SK-N-SH (cell line): ENCODE data around the gene SEC23A. TPM values are rescaled to one million over a fixed set of nuclear protein-coding genes. Genes with fewer than 3 reads are reported as not detected.

Experiments
- CTCF ChIA-PET: fragments of 300-600, 350-600 bp; formaldehyde crosslinking; extraction: SDS; loops from one replicate; lab custom pipeline; 2021; lab: Yijun Ruan, JAX
- POLR2A ChIA-PET: fragments of 350-600 bp; sonication (Branson Sonifier 250); formaldehyde crosslinking; extraction: SDS; loops from one replicate; lab custom pipeline; 2020; ENCODE audit warnings: antibody characterized with exemption, inconsistent platforms; lab: Yijun Ruan, JAX
- DNase-seq: peaks from one replicate; pipeline ENCODE4 v3.0.0; 2012
- H2AFZ ChIP-seq: fragments of 200-600 bp; sonication (generic); 2 replicates; pipeline ENCODE4 v1.8.1; 2016; ENCODE audit warnings: antibody characterized with exemption, mild to moderate bottlenecking, low read depth
- H3F3A ChIP-seq: fragments of 200-600 bp; sonication (generic); replicated peaks from 2 replicates; pipeline ENCODE3; 2016; ENCODE audit warnings: antibody characterized with exemption, mild to moderate bottlenecking; ENCODE audit not compliant: insufficient read depth
- H3K27ac ChIP-seq, 2 experiments: fragments of 200-500 bp in 1 of 2; fragments of 200-600 bp in 1 of 2; sonication (Bioruptor generic) in 1 of 2; sonication (generic), shearing (Covaris generic) in 1 of 2; 2 replicates each; pipeline versions ENCODE4 v1.5.1 to v1.6.1; 2014 to 2016; ENCODE audit warnings: low read depth in 2 of 2, inconsistent platforms in 1 of 2, low read length in 1 of 2, mild to moderate bottlenecking in 1 of 2, mixed read lengths in 1 of 2
- H3K27me3 ChIP-seq: fragments of 200-600 bp; sonication (generic), shearing (Covaris generic); 2 replicates; pipeline ENCODE4 v1.6.1; 2016; ENCODE audit warnings: mixed run types; ENCODE audit not compliant: insufficient read depth
- H3K36me3 ChIP-seq, 2 experiments: fragments of 200-500 bp in 1 of 2; fragments of 200-600 bp in 1 of 2; sonication (Bioruptor generic) in 1 of 2; sonication (generic) in 1 of 2; replicated peaks in 1 of 2; 2 replicates each; pipeline versions ENCODE3 to v1.5.1; 2014 to 2016; ENCODE audit warnings: low read length in 1 of 2, mild to moderate bottlenecking in 1 of 2; ENCODE audit not compliant: insufficient read depth in 2 of 2, control insufficient read depth in 1 of 2
- H3K4me1 ChIP-seq, 2 experiments: fragments of 200-500 bp in 1 of 2; fragments of 200-600 bp in 1 of 2; sonication (Bioruptor generic) in 1 of 2; sonication (generic), shearing (Covaris generic) in 1 of 2; 2 replicates each; pipeline versions ENCODE4 v1.5.1 to v1.6.1; 2014 to 2016; ENCODE audit warnings: low read depth in 1 of 2, low read length in 1 of 2, mixed run types in 1 of 2; ENCODE audit not compliant: insufficient read depth in 2 of 2, control insufficient read depth in 1 of 2
- H3K4me2 ChIP-seq: fragments of 200-600 bp; sonication (generic), shearing (Covaris generic); 2 replicates; pipeline ENCODE4 v1.6.1; 2017; ENCODE audit warnings: mixed run types
- H3K4me3 ChIP-seq, 2 experiments: fragments of 200-500 bp in 1 of 2; fragments of 200-600 bp in 1 of 2; sonication (Bioruptor generic) in 1 of 2; sonication (generic), shearing (Covaris generic) in 1 of 2; 2 replicates each; pipeline versions ENCODE4 v1.5.1 to v1.8.1; 2014 to 2016; ENCODE audit warnings: low read depth in 2 of 2, inconsistent platforms in 1 of 2, low read length in 1 of 2, mild to moderate bottlenecking in 1 of 2, mixed read lengths in 1 of 2, moderate library complexity in 1 of 2
- H3K79me2 ChIP-seq: fragments of 200-600 bp; sonication (generic); 2 replicates; pipeline ENCODE4 v1.8.1; 2017; ENCODE audit warnings: mild to moderate bottlenecking; ENCODE audit not compliant: insufficient read depth
- H3K9ac ChIP-seq: fragments of 200-600 bp; sonication (generic); 2 replicates; pipeline ENCODE4 v1.6.1; 2017; ENCODE audit warnings: mixed run types
- H3K9me2 ChIP-seq: fragments of 200-600 bp; sonication (generic); 2 replicates; pipeline ENCODE4 v1.6.1; 2017; ENCODE audit warnings: mixed run types
- H3K9me3 ChIP-seq: fragments of 200-600 bp; sonication (generic); 2 replicates; pipeline ENCODE4 v1.6.1; 2017; ENCODE audit warnings: mixed run types, mild to moderate bottlenecking, moderate library complexity
- H4K20me1 ChIP-seq: fragments of 200-600 bp; sonication (generic); 2 replicates; pipeline ENCODE4 v1.6.1; 2017; ENCODE audit warnings: mild to moderate bottlenecking, mixed run types; ENCODE audit not compliant: insufficient read depth
- EP300 ChIP-seq, 2 experiments: IDR thresholded peaks; 2 replicates each; pipeline versions ENCODE4 v1.4.0 to v1.6.1; 2012; ENCODE audit warnings: borderline replicate concordance in 1 of 2, low read depth in 1 of 2, low read length in 1 of 2
- FOXM1 ChIP-seq: IDR thresholded peaks from 2 replicates; pipeline ENCODE4 v1.4.0; 2012; ENCODE audit warnings: low read depth, mild to moderate bottlenecking
- IRF3 ChIP-seq: fragments of 150-350 bp; IDR thresholded peaks from 2 replicates; pipeline ENCODE4 v1.6.1; 2016; ENCODE audit warnings: mild to moderate bottlenecking, low read depth, low read length
- MEF2A ChIP-seq: IDR thresholded peaks from 2 replicates; pipeline ENCODE4 v1.4.0; 2012; ENCODE audit warnings: low read depth, borderline replicate concordance
- MXI1 ChIP-seq: IDR thresholded peaks from 2 replicates; pipeline ENCODE4 v1.6.1; 2012; ENCODE audit warnings: mild to moderate bottlenecking, low read depth, low read length, improper control_type of control experiment
- NRF1 ChIP-seq: IDR thresholded peaks from 2 replicates; pipeline ENCODE4 v1.6.1; 2012; ENCODE audit warnings: low read depth, mild to moderate bottlenecking, low read length
- PBX3 ChIP-seq: IDR thresholded peaks from 2 replicates; pipeline ENCODE4; 2012
- RAD21 ChIP-seq: IDR thresholded peaks from 2 replicates; pipeline ENCODE4 v1.6.1; 2012; ENCODE audit warnings: mild to moderate bottlenecking, low read length
- REST ChIP-seq: IDR thresholded peaks from 2 replicates; pipeline ENCODE4 v1.6.1; 2012; ENCODE audit warnings: mild to moderate bottlenecking, low read depth, low read length, moderate library complexity
- RXRA ChIP-seq: IDR thresholded peaks from 2 replicates; pipeline ENCODE4 v1.4.0; 2012; ENCODE audit warnings: low read depth, mild to moderate bottlenecking, borderline replicate concordance
- SMC3 ChIP-seq: IDR thresholded peaks from 2 replicates; pipeline ENCODE4 v1.6.1; 2012; ENCODE audit warnings: low read depth, low read length, improper control_type of control experiment
- TAF1 ChIP-seq: IDR thresholded peaks from 2 replicates; pipeline ENCODE4 v1.6.1; 2012; ENCODE audit warnings: low read depth, mild to moderate bottlenecking, low read length, moderate library complexity, borderline replicate concordance
- TEAD4 ChIP-seq: IDR thresholded peaks from 2 replicates; pipeline ENCODE4 v1.4.0; 2012; ENCODE audit warnings: mild to moderate bottlenecking, borderline replicate concordance; ENCODE audit not compliant: insufficient read depth
- USF1 ChIP-seq: IDR thresholded peaks from 2 replicates; pipeline ENCODE4 v1.4.0; 2012; ENCODE audit warnings: low read depth, borderline replicate concordance
- USF2 ChIP-seq: fragments of 150-350 bp; IDR thresholded peaks from 2 replicates; pipeline ENCODE4 v1.6.1; 2017; ENCODE audit warnings: antibody characterized with exemption, low read length, low read depth, borderline replicate concordance
- WGBS: methylation state at CpG from one replicate; pipeline ENCODE4 v1.1.6; 2017; ENCODE audit warnings: low lambda C conversion rate; 5-methylcytosine and 5-hydroxymethylcytosine counted together
- polyA plus RNA-seq, 3 experiments: library from polyadenylated mRNA; depleted of rRNA; stranded (reverse); fragments of >200 nt; gene quantifications; 2 replicates each; pipeline ENCODE4 v1.2.3, GENCODE V29; 2012

The SEC23A gene
- polyA plus RNA-seq, 1 of the 3 experiments (the other 2 are of a cell fraction), result 30.0 TPM

GRCh38 chr14:39025810-39026627 is 77.0 kb downstream of the SEC23A start:
- H3K36me3 ChIP-seq, result peaks cover 0 to 8% of the 10 kb centered on the region in 2 experiments
- CTCF ChIA-PET, result interaction anchor here (2.5 kb wide), 1 partner anchor 11 kb away, joined by 8 read pairs; no protein-coding TSS in a partner anchor
- no peaks in the 10 kb centered on the region for H3K4me1 ChIP-seq
- H3K4me2 ChIP-seq, result no peak overlapping the region
- H3F3A ChIP-seq, result no peaks in the 10 kb centered on the region
- POLR2A ChIA-PET, result no interaction called here
- TF ChIP-seq USF2, result no peak
- TF ChIP-seq NRF1, result no peak
- no peak for TF ChIP-seq FOXM1
- TF ChIP-seq IRF3, result no peak
- TF ChIP-seq RAD21, result no peak
- TF ChIP-seq RXRA, result no peak
- TF ChIP-seq PBX3, result no peak
- H3K9ac ChIP-seq, result no peak overlapping the region
- no peaks in the 10 kb centered on the region for H3K27me3 ChIP-seq
- no peaks in the 10 kb centered on the region for H3K9me3 ChIP-seq
- no peaks in the 10 kb centered on the region for H3K79me2 ChIP-seq
- no peak overlapping the region for H3K27ac ChIP-seq
- no peak for DNase-seq
- H4K20me1 ChIP-seq, result no peaks in the 10 kb centered on the region
- no peak overlapping the region for H3K4me3 ChIP-seq
- H3K9me2 ChIP-seq, result no peaks in the 10 kb centered on the region
- WGBS, result 68% methylated on average over 3 of the region's 3 CpGs
- no peak overlapping the region for H2AFZ ChIP-seq

- no peaks in the 10 kb centered on the region for H3K27me3 ChIP-seq
- H2AFZ ChIP-seq, result no peak overlapping the region
- no peak for TF ChIP-seq FOXM1
- no peak for TF ChIP-seq EP300 (IDR thresholded peaks at IDR 0.05; ENCODE audit: borderline replicate concordance in 1 of 2, low read depth in 1 of 2, low read length in 1 of 2)
- TF ChIP-seq SMC3, result no peak
- no peak for TF ChIP-seq REST
- no peak for TF ChIP-seq MXI1
- no peak for TF ChIP-seq USF1
- no peak for TF ChIP-seq MEF2A
- TF ChIP-seq TAF1, result no peak
- no peak for TF ChIP-seq TEAD4
- H3K4me1 ChIP-seq, result no peaks in the 10 kb centered on the region
- POLR2A ChIA-PET, result no interaction called here
- H3K36me3 ChIP-seq, result peaks cover 0 to 4% of the 10 kb centered on the region in 2 experiments
- DNase-seq, result no peak
- H4K20me1 ChIP-seq, result no peaks in the 10 kb centered on the region
- no peak overlapping the region for H3K4me2 ChIP-seq
- no peaks in the 10 kb centered on the region for H3F3A ChIP-seq
- WGBS, result 79% methylated on average over 3 of the region's 3 CpGs
- no peak overlapping the region for H3K27ac ChIP-seq
- no peak overlapping the region for H3K4me3 ChIP-seq
- no peak overlapping the region for H3K9ac ChIP-seq
- no peaks in the 10 kb centered on the region for H3K9me2 ChIP-seq
- CTCF ChIA-PET, result interaction anchor here (2.5 kb wide), 1 partner anchor 10 kb away, joined by 8 read pairs; no protein-coding TSS in a partner anchor
- no peaks in the 10 kb centered on the region for H3K9me3 ChIP-seq
- H3K79me2 ChIP-seq, result no peaks in the 10 kb centered on the region
These were observed 77.7 kb downstream of the SEC23A start for GRCh38 chr14:39025250-39025809.
